Measurements from ENCODE around the gene CFAP73.
A peak's percentile ranks its signal among the peaks of the same experiment; 100 is the strongest.

CFAP73 gene

GRCh38 chr12:113165521-113166450 lies 16.3 kb downstream of the CFAP73 start:
- DNase-seq (ENCODE audit: low spot score), result no peak

- DNase-seq (ENCODE audit: low spot score), result no peak
These were observed 18.3 kb downstream of the CFAP73 start for GRCh38 chr12:113167868-113168267.

GRCh38 chr12:113169697-113170096 lies 20.2 kb downstream of the CFAP73 start:
- no peak for DNase-seq (ENCODE audit: low spot score)

GRCh38 chr12:113170457-113170856 lies 20.9 kb downstream of the CFAP73 start:
- no peak for DNase-seq (ENCODE audit: low spot score)

- DNase-seq (ENCODE audit: low spot score), result no peak
These were observed 21.4 kb downstream of the CFAP73 start for GRCh38 chr12:113170926-113171325.

- DNase-seq (ENCODE audit: low spot score), result no peak
These were observed 22.0 kb downstream of the CFAP73 start for GRCh38 chr12:113171543-113171942.

GRCh38 chr12:113172185-113172584 lies 22.7 kb downstream of the CFAP73 start:
- no peak for DNase-seq (ENCODE audit: low spot score)

- no peak for DNase-seq (ENCODE audit: low spot score)
These were observed 23.7 kb downstream of the CFAP73 start for GRCh38 chr12:113173081-113173698.

GRCh38 chr12:113174461-113175384 lies 25.2 kb downstream of the CFAP73 start:
- DNase-seq (ENCODE audit: low spot score), result peak; percentile 91

GRCh38 chr12:113179023-113179422 lies 29.5 kb downstream of the CFAP73 start:
- DNase-seq (ENCODE audit: low spot score), result no peak

- DNase-seq (ENCODE audit: low spot score), result no peak
These were observed 30.8 kb downstream of the CFAP73 start for GRCh38 chr12:113180333-113180732.

- DNase-seq (ENCODE audit: low spot score), result no peak
These were observed 32.5 kb downstream of the CFAP73 start for GRCh38 chr12:113181975-113182374.

- no peak for DNase-seq (ENCODE audit: low spot score)
These were observed 33.6 kb downstream of the CFAP73 start for GRCh38 chr12:113183030-113183589.

GRCh38 chr12:113184098-113184899 lies 34.8 kb downstream of the CFAP73 start:
- DNase-seq (ENCODE audit: low spot score), result no peak

GRCh38 chr12:113184900-113185179 lies 35.3 kb downstream of the CFAP73 start:
- DNase-seq (ENCODE audit: low spot score), result peak; percentile 98

GRCh38 chr12:113185180-113186032 lies 35.9 kb downstream of the CFAP73 start, which contains the start of the genes DDX54 and RITA1:
DDX54 (minus strand) TSS chr12:113185478; CDS start chr12:113185451, 27 bp downstream.
RITA1 (plus strand) TSS chr12:113185721; CDS start chr12:113186747, 1,026 bp downstream.
- DNase-seq (ENCODE audit: low spot score), result peak; percentile 92

GRCh38 chr12:113186033-113186365 lies 36.5 kb downstream of the CFAP73 start:
- DNase-seq (ENCODE audit: low spot score), result no peak

GRCh38 chr12:113186666-113187325 lies 37.3 kb downstream of the CFAP73 start:
- DNase-seq (ENCODE audit: low spot score), result no peak

GRCh38 chr12:113189361-113189760 lies 39.8 kb downstream of the CFAP73 start:
- DNase-seq (ENCODE audit: low spot score), result no peak

- no peak for DNase-seq (ENCODE audit: low spot score)
These were observed 41.2 kb downstream of the CFAP73 start for GRCh38 chr12:113190761-113191160.

Data from GM03348 (cell line).